WTC11 (cell line): ENCODE measurements around the gene TRMT44. TPM values are rescaled to one million over a fixed set of nuclear protein-coding genes. Genes with fewer than 3 reads are reported as not detected.
A peak's percentile ranks its signal among the peaks of the same experiment; 100 is the strongest.

Experiments used
- ATAC-seq: fragments of 200-7000 bp; cut with Tn5 transposase; 2 replicates; pipeline ENCODE4 v1.10.0; 2021; ENCODE audit warnings: mild to moderate bottlenecking, moderate library complexity
- CTCF ChIA-PET: fragments of 300-600 bp; sonication (Branson Sonifier 250); formaldehyde crosslinking; loops from one replicate; lab custom pipeline; 2021; ENCODE audit warnings: antibody characterized with exemption; lab: Charles Lee
- POLR2A ChIA-PET: fragments of 350-600 bp; sonication (Branson Sonifier 250); formaldehyde crosslinking; loops from one replicate; lab custom pipeline; 2021; ENCODE audit warnings: antibody characterized with exemption; lab: Charles Lee
- DNase-seq: peaks from one replicate; pipeline ENCODE4 v3.0.0; 2021; ENCODE audit warnings: low spot score
- H3K27ac Mint-ChIP-seq: 2 replicates; pipeline ENCODE4 v1.8.0; 2021; ENCODE audit warnings: mixed read lengths
- H3K27me3 Mint-ChIP-seq: 2 replicates; pipeline ENCODE4 v1.8.0; 2021; ENCODE audit warnings: low read depth, mild to moderate bottlenecking, moderate library complexity, mixed read lengths
- H3K36me3 Mint-ChIP-seq: 2 replicates; pipeline ENCODE4 v1.8.0; 2021; ENCODE audit warnings: mixed read lengths
- H3K4me1 Mint-ChIP-seq: 2 replicates; pipeline ENCODE4 v1.8.0; 2022; ENCODE audit warnings: mixed read lengths
- H3K4me3 Mint-ChIP-seq: 2 replicates; pipeline ENCODE4 v1.8.0; 2021; ENCODE audit warnings: mild to moderate bottlenecking, moderate library complexity, mixed read lengths
- H3K9me3 Mint-ChIP-seq: 2 replicates; pipeline ENCODE4 v1.8.0; 2021; ENCODE audit warnings: mixed read lengths
- ATF2 ChIP-seq: sonication (generic); formaldehyde crosslinking; IDR thresholded peaks from 2 replicates; pipeline ENCODE4 v1.8.1; 2022; ENCODE audit warnings: low read depth, missing genetic modification reagents, borderline replicate concordance
- CREB1 ChIP-seq: sonication (generic); formaldehyde crosslinking; IDR thresholded peaks from 2 replicates; pipeline ENCODE4 v1.8.0; 2023; ENCODE audit warnings: mild to moderate bottlenecking, missing genetic modification reagents
- E2F4 ChIP-seq: sonication (generic); formaldehyde crosslinking; IDR thresholded peaks from 2 replicates; pipeline ENCODE4 v1.8.1; 2022; ENCODE audit warnings: low read depth, mild to moderate bottlenecking, moderate library complexity, missing genetic modification reagents, borderline replicate concordance
- ELF4 ChIP-seq: sonication (generic); formaldehyde crosslinking; IDR thresholded peaks from 2 replicates; pipeline ENCODE4 v1.8.1; 2022; ENCODE audit warnings: low read depth, mild to moderate bottlenecking, moderate library complexity, missing genetic modification reagents
- EMX1 ChIP-seq: fragments of 250-450 bp; sonication (Bioruptor Pico); IDR thresholded peaks from 2 replicates; pipeline ENCODE4 v1.8.0; 2021; ENCODE audit warnings: mild to moderate bottlenecking
- ERG ChIP-seq: fragments of 250-450 bp; sonication (Bioruptor Pico); IDR thresholded peaks from 2 replicates; pipeline ENCODE4 v1.8.0; 2021; ENCODE audit warnings: mild to moderate bottlenecking
- ESRRA ChIP-seq: sonication (generic); formaldehyde crosslinking; IDR thresholded peaks from 2 replicates; pipeline ENCODE4 v1.8.1; 2022; ENCODE audit warnings: mild to moderate bottlenecking, missing genetic modification reagents, borderline replicate concordance
- MLX ChIP-seq: sonication (generic); formaldehyde crosslinking; IDR thresholded peaks from 2 replicates; pipeline ENCODE4 v1.8.1; 2023; ENCODE audit warnings: mild to moderate bottlenecking, missing genetic modification reagents, moderate library complexity
- NR3C1 ChIP-seq: sonication (generic); formaldehyde crosslinking; conservative IDR thresholded peaks from 2 replicates; pipeline ENCODE4 v1.8.1; 2023; ENCODE audit warnings: low read depth, mild to moderate bottlenecking, missing genetic modification reagents
- SP1 ChIP-seq: sonication (generic); formaldehyde crosslinking; conservative IDR thresholded peaks from 2 replicates; pipeline ENCODE4 v1.8.1; 2022; ENCODE audit warnings: missing genetic modification reagents
- TEAD1 ChIP-seq: sonication (generic); formaldehyde crosslinking; IDR thresholded peaks from 2 replicates; pipeline ENCODE4 v1.8.0; 2022; ENCODE audit warnings: mild to moderate bottlenecking, missing genetic modification reagents
- TP53 ChIP-seq: sonication (generic); formaldehyde crosslinking; IDR thresholded peaks from 2 replicates; pipeline ENCODE4 v1.8.1; 2023; ENCODE audit warnings: mild to moderate bottlenecking, missing genetic modification reagents
- ZBTB43 ChIP-seq: sonication (generic); formaldehyde crosslinking; IDR thresholded peaks from 2 replicates; pipeline ENCODE4 v1.8.1; 2023; ENCODE audit warnings: mild to moderate bottlenecking, missing genetic modification reagents
- ZNF138 ChIP-seq: sonication (generic); formaldehyde crosslinking; conservative IDR thresholded peaks from 2 replicates; pipeline ENCODE4 v1.8.1; 2022; ENCODE audit warnings: mild to moderate bottlenecking, moderate library complexity, missing genetic modification reagents
- ZNF232 ChIP-seq: sonication (generic); formaldehyde crosslinking; IDR thresholded peaks from 2 replicates; pipeline ENCODE4 v1.8.0; 2022; ENCODE audit warnings: mild to moderate bottlenecking, missing genetic modification reagents
- ZNF317 ChIP-seq: sonication (generic); formaldehyde crosslinking; IDR thresholded peaks from 2 replicates; pipeline ENCODE4 v1.8.1; 2023; ENCODE audit warnings: low read depth, mild to moderate bottlenecking, moderate library complexity, missing genetic modification reagents, borderline replicate concordance
- total RNA-seq: library from RNA; stranded (reverse); gene quantifications from 3 replicates; pipeline ENCODE4 v1.2.3, GENCODE V29; 2021
- TF ChIP-seq, protein P1 (sequence below): sonication (generic); formaldehyde crosslinking; IDR thresholded peaks from 2 replicates; pipeline ENCODE4 v1.8.0; 2022; ENCODE audit warnings: mild to moderate bottlenecking, missing genetic modification reagents
- TF ChIP-seq, protein P2 (sequence below): sonication (generic); formaldehyde crosslinking; conservative IDR thresholded peaks from 2 replicates; pipeline ENCODE4 v1.8.1; 2023; ENCODE audit warnings: mild to moderate bottlenecking, low read depth, missing genetic modification reagents, moderate library complexity
- TF ChIP-seq, protein P3 (sequence below): sonication (generic); formaldehyde crosslinking; IDR thresholded peaks from 2 replicates; pipeline ENCODE4 v1.8.0; 2022; ENCODE audit warnings: mild to moderate bottlenecking, missing genetic modification reagents
- TF ChIP-seq, protein P4 (sequence below): sonication (generic); formaldehyde crosslinking; IDR thresholded peaks from 2 replicates; pipeline ENCODE4 v1.8.1; 2022; ENCODE audit warnings: mild to moderate bottlenecking, missing genetic modification reagents, moderate library complexity, borderline replicate concordance

Gene TRMT44
- total RNA-seq, 1 experiment from 2014 or later: 28.4 TPM

DNA sequence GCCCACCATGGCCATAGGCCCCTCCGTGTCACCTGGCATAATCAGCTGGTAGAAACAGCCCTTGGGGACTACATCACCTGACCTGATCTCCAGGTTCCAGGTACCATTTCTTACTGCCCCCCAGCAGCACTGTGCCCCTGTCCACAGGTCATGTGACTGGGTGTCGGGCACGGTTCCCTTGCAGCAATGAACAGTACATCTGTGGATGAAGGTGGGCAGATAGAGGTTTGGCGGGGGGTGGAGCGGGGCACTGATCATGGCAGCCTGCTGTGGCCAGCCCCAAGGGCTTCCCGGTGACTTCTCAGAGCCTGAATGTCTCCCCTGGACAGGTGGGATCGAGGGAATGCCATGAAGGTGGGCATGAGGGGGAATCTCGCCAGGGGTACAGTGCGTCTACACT, 37.8 kb downstream of the TRMT44 start:
- no peak for DNase-seq
- H3K27ac Mint-ChIP-seq: no peak overlapping the region
- TF ChIP-seq E2F4 (CRISPR knock-in tag) (no peak), MLX (CRISPR knock-in tag) (no peak), TEAD1 (no peak), SP1 (CRISPR knock-in tag) (no peak), ZNF232 (CRISPR knock-in tag) (no peak), ELF4 (no peak), EMX1 (no peak), NR3C1 (no peak), ZBTB43 (CRISPR knock-in tag) (no peak), CREB1 (no peak)
- TF ChIP-seq, protein P1, sequence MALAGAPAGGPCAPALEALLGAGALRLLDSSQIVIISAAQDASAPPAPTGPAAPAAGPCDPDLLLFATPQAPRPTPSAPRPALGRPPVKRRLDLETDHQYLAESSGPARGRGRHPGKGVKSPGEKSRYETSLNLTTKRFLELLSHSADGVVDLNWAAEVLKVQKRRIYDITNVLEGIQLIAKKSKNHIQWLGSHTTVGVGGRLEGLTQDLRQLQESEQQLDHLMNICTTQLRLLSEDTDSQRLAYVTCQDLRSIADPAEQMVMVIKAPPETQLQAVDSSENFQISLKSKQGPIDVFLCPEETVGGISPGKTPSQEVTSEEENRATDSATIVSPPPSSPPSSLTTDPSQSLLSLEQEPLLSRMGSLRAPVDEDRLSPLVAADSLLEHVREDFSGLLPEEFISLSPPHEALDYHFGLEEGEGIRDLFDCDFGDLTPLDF (CRISPR knock-in tag): no peak
- TF ChIP-seq, protein P2, sequence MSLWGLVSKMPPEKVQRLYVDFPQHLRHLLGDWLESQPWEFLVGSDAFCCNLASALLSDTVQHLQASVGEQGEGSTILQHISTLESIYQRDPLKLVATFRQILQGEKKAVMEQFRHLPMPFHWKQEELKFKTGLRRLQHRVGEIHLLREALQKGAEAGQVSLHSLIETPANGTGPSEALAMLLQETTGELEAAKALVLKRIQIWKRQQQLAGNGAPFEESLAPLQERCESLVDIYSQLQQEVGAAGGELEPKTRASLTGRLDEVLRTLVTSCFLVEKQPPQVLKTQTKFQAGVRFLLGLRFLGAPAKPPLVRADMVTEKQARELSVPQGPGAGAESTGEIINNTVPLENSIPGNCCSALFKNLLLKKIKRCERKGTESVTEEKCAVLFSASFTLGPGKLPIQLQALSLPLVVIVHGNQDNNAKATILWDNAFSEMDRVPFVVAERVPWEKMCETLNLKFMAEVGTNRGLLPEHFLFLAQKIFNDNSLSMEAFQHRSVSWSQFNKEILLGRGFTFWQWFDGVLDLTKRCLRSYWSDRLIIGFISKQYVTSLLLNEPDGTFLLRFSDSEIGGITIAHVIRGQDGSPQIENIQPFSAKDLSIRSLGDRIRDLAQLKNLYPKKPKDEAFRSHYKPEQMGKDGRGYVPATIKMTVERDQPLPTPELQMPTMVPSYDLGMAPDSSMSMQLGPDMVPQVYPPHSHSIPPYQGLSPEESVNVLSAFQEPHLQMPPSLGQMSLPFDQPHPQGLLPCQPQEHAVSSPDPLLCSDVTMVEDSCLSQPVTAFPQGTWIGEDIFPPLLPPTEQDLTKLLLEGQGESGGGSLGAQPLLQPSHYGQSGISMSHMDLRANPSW (CRISPR knock-in tag): no peak
- TF ChIP-seq, protein P3, sequence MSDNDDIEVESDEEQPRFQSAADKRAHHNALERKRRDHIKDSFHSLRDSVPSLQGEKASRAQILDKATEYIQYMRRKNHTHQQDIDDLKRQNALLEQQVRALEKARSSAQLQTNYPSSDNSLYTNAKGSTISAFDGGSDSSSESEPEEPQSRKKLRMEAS: no peak
- H3K4me3 Mint-ChIP-seq: no peak overlapping the region
- H3K27me3 Mint-ChIP-seq: no peaks in the 10 kb centered on the region
- ATAC-seq: no peak
- no peaks in the 10 kb centered on the region for H3K9me3 Mint-ChIP-seq
- POLR2A ChIA-PET: no interaction called here
- H3K36me3 Mint-ChIP-seq: peaks cover 17% of the 10 kb centered on the region
- peaks cover 22% of the 10 kb centered on the region for H3K4me1 Mint-ChIP-seq
- CTCF ChIA-PET: interaction anchor here (2.7 kb wide), 1 partner anchor 129 kb away, joined by 15 read pairs; no protein-coding TSS in a partner anchor

DNA sequence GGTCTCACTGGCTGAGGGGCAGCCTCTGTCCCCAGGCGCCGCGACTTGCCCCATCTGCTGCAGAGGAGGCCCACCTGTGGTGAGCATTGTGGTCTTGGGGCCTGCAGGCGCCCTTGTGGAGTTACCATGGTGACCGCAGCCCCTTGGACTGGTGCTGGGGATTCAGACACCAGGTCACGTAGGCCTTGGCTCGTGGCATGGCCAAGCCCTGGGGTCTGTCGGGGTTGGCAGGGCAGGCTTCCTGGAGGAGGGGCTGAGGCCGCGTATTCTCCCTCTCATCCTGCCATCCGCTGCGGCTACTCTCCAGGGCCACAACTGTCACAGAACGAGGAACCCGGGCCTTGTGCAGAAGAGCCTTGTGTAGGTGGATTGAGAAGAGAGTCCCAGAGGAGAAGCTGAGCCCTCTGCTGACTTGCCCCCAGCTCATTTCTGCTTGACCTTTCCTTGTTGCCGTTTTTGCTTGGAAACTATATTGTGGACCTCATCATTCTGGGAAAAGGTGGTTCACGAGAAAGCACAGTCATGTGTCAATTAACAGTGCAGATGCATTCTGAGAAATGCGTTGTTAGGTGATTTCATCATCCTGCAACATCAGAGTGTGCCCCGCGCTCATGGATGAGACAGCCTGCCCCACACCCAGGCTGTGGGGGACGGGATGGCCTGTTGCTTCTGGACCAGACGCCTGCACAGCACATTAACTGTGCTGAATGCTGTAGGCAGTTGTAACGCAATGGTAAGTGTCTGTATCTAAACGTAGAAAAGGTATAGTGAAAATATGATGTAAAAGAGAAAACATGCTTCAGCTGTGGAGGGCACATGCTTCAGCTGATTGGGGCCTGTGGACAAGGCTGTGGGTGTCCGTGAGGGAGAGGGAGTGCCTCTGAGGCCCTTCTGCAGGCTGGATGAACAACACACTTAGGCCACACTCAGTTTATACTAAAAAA, 38.5 kb downstream of the TRMT44 start:
- ATAC-seq (no peak; the same call in 1 of the 2 replicates), DNase-seq (no peak)
- peak overlapping the region; percentile 59; the same call in 1 of the 2 replicates for H3K27ac Mint-ChIP-seq
- no peaks in the 10 kb centered on the region for H3K9me3 Mint-ChIP-seq
- peaks cover 22% of the 10 kb centered on the region for H3K4me1 Mint-ChIP-seq
- H3K36me3 Mint-ChIP-seq: peaks cover 17% of the 10 kb centered on the region
- CTCF ChIA-PET: interaction anchor here (2.7 kb wide), 1 partner anchor 128 kb away, joined by 15 read pairs; no protein-coding TSS in a partner anchor
- no peak overlapping the region for H3K4me3 Mint-ChIP-seq
- POLR2A ChIA-PET: no interaction called here
- H3K27me3 Mint-ChIP-seq: no peaks in the 10 kb centered on the region
- TF ChIP-seq ERG (CRISPR knock-in tag): no peak
- no peak for TF ChIP-seq ESRRA
- no peak for TF ChIP-seq TP53 (CRISPR knock-in tag)
- TF ChIP-seq, protein P3: no peak
- TF ChIP-seq, protein P4, sequence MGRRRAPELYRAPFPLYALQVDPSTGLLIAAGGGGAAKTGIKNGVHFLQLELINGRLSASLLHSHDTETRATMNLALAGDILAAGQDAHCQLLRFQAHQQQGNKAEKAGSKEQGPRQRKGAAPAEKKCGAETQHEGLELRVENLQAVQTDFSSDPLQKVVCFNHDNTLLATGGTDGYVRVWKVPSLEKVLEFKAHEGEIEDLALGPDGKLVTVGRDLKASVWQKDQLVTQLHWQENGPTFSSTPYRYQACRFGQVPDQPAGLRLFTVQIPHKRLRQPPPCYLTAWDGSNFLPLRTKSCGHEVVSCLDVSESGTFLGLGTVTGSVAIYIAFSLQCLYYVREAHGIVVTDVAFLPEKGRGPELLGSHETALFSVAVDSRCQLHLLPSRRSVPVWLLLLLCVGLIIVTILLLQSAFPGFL (CRISPR knock-in tag): no peak
- TF ChIP-seq ZNF232 (CRISPR knock-in tag): no peak
- no peak for TF ChIP-seq ZNF317 (CRISPR knock-in tag)
- TF ChIP-seq ZNF138: no peak
- no peak for TF ChIP-seq ATF2 (CRISPR knock-in tag)
